B cell (primary cell): ENCODE results near the gene NYAP1. TPM values are rescaled to one million over a fixed set of nuclear protein-coding genes. Genes with fewer than 3 reads are reported as not detected.
"Not testable (repeated sequence)": the region's sequence is repeated elsewhere in the genome, so short reads cannot be mapped to it uniquely, and the experiment has no call there.

Experiments
- ATAC-seq: fragments of 200-7000 bp; cut with Tn5 transposase; one replicate; pipeline ENCODE4 v1.10.0; 2021; ENCODE audit warnings: low read depth, mild to moderate bottlenecking, moderate number of reproducible peaks, moderate library complexity
- CTCF ChIA-PET: fragments of 350-600 bp; sonication (Branson Sonifier 250); formaldehyde crosslinking; loops from one replicate; lab custom pipeline; 2021; ENCODE audit warnings: antibody characterized with exemption, inconsistent platforms; lab: Charles Lee
- POLR2A ChIA-PET: fragments of 350-600 bp; sonication (Branson Sonifier 250); formaldehyde crosslinking; loops from one replicate; lab custom pipeline; 2021; ENCODE audit warnings: antibody characterized with exemption; lab: Charles Lee
- DNase-seq: peaks from one replicate; pipeline ENCODE4 v3.0.0; 2013
- H2AFZ ChIP-seq: 2 replicates; pipeline ENCODE4 v1.6.1; 2012; ENCODE audit warnings: mild to moderate bottlenecking, low read depth, low read length; ENCODE audit not compliant: insufficient read depth, poor library complexity, severe bottlenecking
- H3K27ac ChIP-seq, 2 donors: 1 replicate in 1 of 2; 2 replicates in 1 of 2; pipeline ENCODE4 v1.5.1; 2012 to 2013; ENCODE audit warnings: low read length in 2 of 2, mild to moderate bottlenecking in 2 of 2, moderate library complexity in 1 of 2
- H3K27me3 ChIP-seq, 4 experiments: fragments of 200-600 bp in 1 of 4; sonication (generic) in 1 of 4; replicated peaks in 1 of 4; 1 replicate in 2 of 4; 2 replicates in 2 of 4; pipeline versions ENCODE4 v1.6.1 to v1.7.0; 2013 to 2016; ENCODE audit warnings: low read length in 3 of 4, mild to moderate bottlenecking in 2 of 4, mixed read lengths in 1 of 4, moderate library complexity in 1 of 4; ENCODE audit not compliant: insufficient read depth in 4 of 4, control insufficient read depth in 3 of 4; ENCODE audit errors: control extremely low read depth in 1 of 4
- H3K36me3 ChIP-seq, 2 experiments: replicated peaks in 1 of 2; 1 replicate in 1 of 2; 2 replicates in 1 of 2; pipeline versions ENCODE4 v1.6.1 to v1.7.1; 2013; ENCODE audit warnings: low read length in 1 of 2; ENCODE audit not compliant: insufficient read depth in 2 of 2, control insufficient read depth in 1 of 2; ENCODE audit errors: control extremely low read depth in 1 of 2, extremely low read depth in 1 of 2
- H3K4me1 ChIP-seq, 2 donors: fragments of 200-600 bp in 1 of 2; sonication (generic) in 1 of 2; 1 replicate in 1 of 2; 2 replicates in 1 of 2; pipeline versions ENCODE4 v1.5.1 to v1.6.1; 2013 to 2017; ENCODE audit warnings: low read length in 2 of 2; ENCODE audit not compliant: control insufficient read depth in 2 of 2, insufficient read depth in 2 of 2
- H3K4me2 ChIP-seq: replicated peaks from 2 replicates; pipeline ENCODE3; 2012; ENCODE audit warnings: mild to moderate bottlenecking, low read depth, low read length; ENCODE audit not compliant: poor library complexity, severe bottlenecking
- H3K4me3 ChIP-seq, 5 experiments: fragments of 200-600 bp in 1 of 5; sonication (generic) in 1 of 5; 1 replicate in 3 of 5; 2 replicates in 2 of 5; pipeline versions ENCODE4 v1.5.1 to v1.7.0; 2011 to 2016; ENCODE audit warnings: low read length in 4 of 5, mild to moderate bottlenecking in 4 of 5, low read depth in 2 of 5, control low read depth in 1 of 5, moderate library complexity in 1 of 5; ENCODE audit not compliant: insufficient read depth in 1 of 5; ENCODE audit errors: control extremely low read depth in 1 of 5, extremely low read depth in 1 of 5
- H3K79me2 ChIP-seq: fragments of 200-600 bp; sonication (generic); one replicate; pipeline ENCODE4 v1.6.0; 2016; ENCODE audit warnings: low read length; ENCODE audit not compliant: control insufficient read depth, insufficient read depth
- H3K9ac ChIP-seq: fragments of 200-600 bp; sonication (generic); 2 replicates; pipeline ENCODE4 v1.6.1; 2017; ENCODE audit warnings: mild to moderate bottlenecking, low read length, moderate library complexity
- H3K9me3 ChIP-seq, 3 donors: one replicate each; pipeline versions ENCODE4 v1.6.1 to v1.7.1; 2013; ENCODE audit warnings: low read length in 2 of 3; ENCODE audit not compliant: control insufficient read depth in 2 of 3, insufficient read depth in 1 of 3; ENCODE audit errors: control extremely low read depth in 1 of 3
- H4K20me1 ChIP-seq: 2 replicates; pipeline ENCODE4 v1.6.0; 2012; ENCODE audit warnings: mild to moderate bottlenecking, low read length; ENCODE audit not compliant: insufficient read depth, control insufficient read depth, poor library complexity, severe bottlenecking
- H3K27ac Mint-ChIP-seq: one replicate; pipeline ENCODE4 v1.8.0; 2021; ENCODE audit warnings: mixed read lengths
- H3K27me3 Mint-ChIP-seq: one replicate; pipeline ENCODE4 v1.8.0; 2021; ENCODE audit warnings: mixed read lengths
- H3K4me1 Mint-ChIP-seq: one replicate; pipeline ENCODE4 v1.8.0; 2021; ENCODE audit warnings: mixed read lengths
- H3K4me3 Mint-ChIP-seq: one replicate; pipeline ENCODE4 v1.8.0; 2021; ENCODE audit warnings: mixed read lengths
- H3K9me3 Mint-ChIP-seq: one replicate; pipeline ENCODE4 v1.8.0; 2022; ENCODE audit warnings: mixed read lengths; ENCODE audit not compliant: insufficient read depth
- CTCF ChIP-seq: fragments of 200-600 bp; IDR thresholded peaks from one replicate; pipeline ENCODE4 v1.8.0; 2022; ENCODE audit warnings: antibody characterized with exemption, mild to moderate bottlenecking
- EZH2 ChIP-seq: IDR thresholded peaks from 2 replicates; pipeline ENCODE4 v1.6.1; 2012; ENCODE audit warnings: borderline replicate concordance, low read depth, mild to moderate bottlenecking, moderate library complexity, low read length; ENCODE audit not compliant: insufficient read depth, poor library complexity, severe bottlenecking
- WGBS: methylation state at CpG from one replicate; pipeline ENCODE4 v1.1.5; 2013; ENCODE audit warnings: missing lambda C conversion rate; ENCODE audit not compliant: insufficient coverage; 5-methylcytosine and 5-hydroxymethylcytosine counted together
- intact Hi-C: fragments of 100-400 bp; cut with micrococcal nuclease; formaldehyde crosslinking; loops from one replicate; pipeline ENCODE4 v1.10.0; 2022
- polyA plus RNA-seq: library from polyadenylated mRNA; depleted of rRNA; stranded (reverse); fragments of >200 nt; gene quantifications from 2 replicates; pipeline ENCODE4 v1.2.3, GENCODE V29; 2012
- total RNA-seq, 2 donors: library from RNA; stranded (reverse); fragments of 120-200 nt in 1 of 2; gene quantifications; 1 replicate in 1 of 2; 2 replicates in 1 of 2; pipeline versions ENCODE4 v1.2.3 to v1.2.4, GENCODE V29; 2013 to 2022

Gene NYAP1
- total and polyA plus RNA-seq, 2 donors (not counting 1 experiment from before 2014, with no cell fraction given), result 0.06 TPM; not detected in 1

GRCh38 chr7:100536695-100537094 lies 53.0 kb downstream of the NYAP1 start:
- H3K4me2 ChIP-seq, H3K27me3 Mint-ChIP-seq, H3K36me3 ChIP-seq, H4K20me1 ChIP-seq, H3K27ac ChIP-seq, H3K9me3 Mint-ChIP-seq, H2AFZ ChIP-seq, H3K27me3 ChIP-seq, intact Hi-C loops, H3K4me3 ChIP-seq, H3K9me3 ChIP-seq, H3K4me3 Mint-ChIP-seq, ATAC-seq, H3K9ac ChIP-seq, DNase-seq, H3K27ac Mint-ChIP-seq: not testable (repeated sequence)
- Histone ChIP-seq H3K4me1 (peaks cover 14 to 16% of the 10 kb centered on the region in 2 donors), H3K79me2 (peaks cover 25% of the 10 kb centered on the region)
- WGBS, result 71% methylated on average over 1 of the region's 2 CpGs
- ChIA-PET POLR2A (interaction anchor here (0.6 kb wide), 1 partner anchor 103 kb away, joined by 3 read pairs; no protein-coding TSS in a partner anchor), CTCF (interaction anchor here (1.1 to 1.8 kb wide), 3 partner anchors 12 to 155 kb away, joined by 3 to 13 read pairs (median 3); no protein-coding TSS in a partner anchor)
- peaks cover 19% of the 10 kb centered on the region for H3K4me1 Mint-ChIP-seq

GRCh38 chr7:100538348-100538653 lies 54.6 kb downstream of the NYAP1 start:
- Mint-ChIP-seq H3K27ac (peak overlapping the region; percentile 76), H3K4me1 (peaks cover 31% of the 10 kb centered on the region), H3K4me3 (peak overlapping the region; percentile 91), H3K27me3 (peaks cover 1% of the 10 kb centered on the region), H3K9me3 (no peaks in the 10 kb centered on the region)
- no peak for DNase-seq
- no peaks in the 10 kb centered on the region for H3K36me3 ChIP-seq
- H3K4me1 ChIP-seq, result peaks cover 14 to 23% of the 10 kb centered on the region in 2 donors
- intact Hi-C loops, result loop anchor here (1.0 to 2.0 kb wide), 6 partner anchors 20 to 314 kb away; partner anchors contain the start of genes GNB2, MEPCE, NYAP1 and SLC12A9
- H3K4me2 ChIP-seq, result peak overlapping the region; percentile 88
- peaks cover 33% of the 10 kb centered on the region for H3K79me2 ChIP-seq
- peak overlapping the region in 1 of 2 donors; percentile 42 for H3K27ac ChIP-seq
- ChIA-PET POLR2A (interaction anchor here (0.9 to 1.6 kb wide), 3 partner anchors 11 to 50 kb away, joined by 3 to 6 read pairs (median 6); no protein-coding TSS in a partner anchor), CTCF (interaction anchor here (1.0 to 2.9 kb wide), 4 partner anchors 21 to 50 kb away, joined by 4 to 17 read pairs (median 6); partner anchors contain the start of gene FBXO24)
- TF ChIP-seq CTCF (no peak), EZH2 (no peak)
- H3K9me3 ChIP-seq, result no peaks in the 10 kb centered on the region
- peak overlapping the region; percentile 85 for H2AFZ ChIP-seq
- WGBS, result 0% methylated on average over 3 of the region's 8 CpGs
- ATAC-seq, result no peak
- peak overlapping the region; percentile 35 to 65 (median 45) for H3K4me3 ChIP-seq
- H4K20me1 ChIP-seq, result no peaks in the 10 kb centered on the region
- H3K9ac ChIP-seq, result peak overlapping the region; percentile 63
- H3K27me3 ChIP-seq, result no peaks in the 10 kb centered on the region
